HFFc6 (cell line): ENCODE measurements around the gene PSORS1C2. TPM values are rescaled to one million over a fixed set of nuclear protein-coding genes. Genes with fewer than 3 reads are reported as not detected.

Source experiments
- DNase-seq: peaks from one replicate; pipeline ENCODE4 v3.0.0-alpha.2; 2018
- H3K27ac Mint-ChIP-seq: 2 replicates; pipeline ENCODE4 v1.8.0; 2020; ENCODE audit warnings: mild to moderate bottlenecking, mixed read lengths
- H3K27me3 Mint-ChIP-seq: 2 replicates; pipeline ENCODE4 v1.8.0; 2021; ENCODE audit warnings: mild to moderate bottlenecking, moderate library complexity, mixed read lengths; ENCODE audit not compliant: insufficient read depth
- H3K36me3 Mint-ChIP-seq: 2 replicates; pipeline ENCODE4 v1.8.0; 2021; ENCODE audit warnings: low read depth, mixed read lengths
- H3K4me1 Mint-ChIP-seq: 2 replicates; pipeline ENCODE4 v1.8.0; 2020; ENCODE audit warnings: low read depth, mixed read lengths
- H3K4me3 Mint-ChIP-seq: 2 replicates; pipeline ENCODE4 v1.8.0; 2020; ENCODE audit warnings: mild to moderate bottlenecking, moderate library complexity, mixed read lengths
- H3K9me3 Mint-ChIP-seq: 2 replicates; pipeline ENCODE4 v1.8.0; 2020; ENCODE audit warnings: mild to moderate bottlenecking, mixed read lengths
- total RNA-seq, 6 experiments: library from RNA; stranded (reverse); fragmentation: NEBNext Ultra II Directional; extraction: Animal tissue kit (Norgen Biotek cat#: 25700); gene quantifications; 2 replicates in 1 of 6; 3 replicates in 5 of 6; pipeline ENCODE4 v1.2.3, GENCODE V29; 2021
- TF ChIP-seq, protein P1 (sequence below): fragments of 200-600 bp; sonication (generic); IDR thresholded peaks from 2 replicates; pipeline ENCODE4 v1.5.0; 2021; ENCODE audit warnings: antibody characterized with exemption, mild to moderate bottlenecking

Gene PSORS1C2
- total RNA-seq, 6 experiments from 2014 or later, result not detected

DNA sequence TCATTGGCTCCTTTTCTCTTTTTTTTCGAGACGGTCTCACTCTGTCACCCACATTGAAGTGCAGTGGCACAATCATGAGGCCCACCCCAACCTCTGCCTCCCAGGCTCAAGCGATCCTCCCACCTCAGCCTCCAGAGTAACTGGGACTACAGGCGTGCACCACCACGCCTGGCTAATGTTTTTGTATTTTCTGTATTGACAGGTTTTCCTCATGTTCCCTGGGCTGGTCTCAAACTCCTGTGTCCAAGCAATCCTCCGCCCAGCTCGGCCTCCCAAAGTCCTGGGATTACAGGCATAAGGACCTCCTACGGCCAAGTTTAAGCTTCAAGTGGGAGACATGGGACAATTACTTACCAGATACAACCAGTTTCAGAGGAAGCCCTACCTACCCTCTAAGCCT is 41.0 kb upstream of the PSORS1C2 start:
- DNase-seq, result no peak
- H3K36me3 Mint-ChIP-seq, result no peaks in the 10 kb centered on the region
- TF ChIP-seq, protein P1, sequence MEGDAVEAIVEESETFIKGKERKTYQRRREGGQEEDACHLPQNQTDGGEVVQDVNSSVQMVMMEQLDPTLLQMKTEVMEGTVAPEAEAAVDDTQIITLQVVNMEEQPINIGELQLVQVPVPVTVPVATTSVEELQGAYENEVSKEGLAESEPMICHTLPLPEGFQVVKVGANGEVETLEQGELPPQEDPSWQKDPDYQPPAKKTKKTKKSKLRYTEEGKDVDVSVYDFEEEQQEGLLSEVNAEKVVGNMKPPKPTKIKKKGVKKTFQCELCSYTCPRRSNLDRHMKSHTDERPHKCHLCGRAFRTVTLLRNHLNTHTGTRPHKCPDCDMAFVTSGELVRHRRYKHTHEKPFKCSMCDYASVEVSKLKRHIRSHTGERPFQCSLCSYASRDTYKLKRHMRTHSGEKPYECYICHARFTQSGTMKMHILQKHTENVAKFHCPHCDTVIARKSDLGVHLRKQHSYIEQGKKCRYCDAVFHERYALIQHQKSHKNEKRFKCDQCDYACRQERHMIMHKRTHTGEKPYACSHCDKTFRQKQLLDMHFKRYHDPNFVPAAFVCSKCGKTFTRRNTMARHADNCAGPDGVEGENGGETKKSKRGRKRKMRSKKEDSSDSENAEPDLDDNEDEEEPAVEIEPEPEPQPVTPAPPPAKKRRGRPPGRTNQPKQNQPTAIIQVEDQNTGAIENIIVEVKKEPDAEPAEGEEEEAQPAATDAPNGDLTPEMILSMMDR, result no peak
- H3K27me3 Mint-ChIP-seq, result peaks cover 7% of the 10 kb centered on the region
- H3K9me3 Mint-ChIP-seq, result no peaks in the 10 kb centered on the region
- no peak overlapping the region for H3K27ac Mint-ChIP-seq
- H3K4me3 Mint-ChIP-seq, result no peak overlapping the region
- H3K4me1 Mint-ChIP-seq, result peaks cover 31% of the 10 kb centered on the region

DNA sequence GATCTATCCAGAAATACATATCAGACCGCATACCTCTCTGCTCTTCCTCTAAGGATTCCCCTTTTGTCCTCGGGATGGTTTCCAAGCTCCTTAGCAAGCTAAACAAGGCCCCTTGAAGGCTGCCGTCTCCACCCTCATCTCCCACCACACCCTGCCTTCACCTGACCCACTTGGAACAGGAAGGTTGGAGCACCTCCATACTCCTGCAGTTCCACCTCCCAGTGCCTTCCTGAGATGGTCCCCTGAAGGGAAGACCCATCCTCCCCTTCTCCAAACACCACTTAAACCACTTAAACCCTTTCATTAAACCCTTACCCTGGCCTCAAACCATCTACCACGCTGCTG is 40.1 kb upstream of the PSORS1C2 start:
- H3K4me1 Mint-ChIP-seq, result peaks cover 29% of the 10 kb centered on the region
- no peaks in the 10 kb centered on the region for H3K36me3 Mint-ChIP-seq
- TF ChIP-seq, protein P1, result no peak
- H3K27ac Mint-ChIP-seq, result no peak overlapping the region
- H3K9me3 Mint-ChIP-seq, result no peaks in the 10 kb centered on the region
- H3K4me3 Mint-ChIP-seq, result no peak overlapping the region
- DNase-seq, result no peak
- H3K27me3 Mint-ChIP-seq, result peaks cover 7% of the 10 kb centered on the region

DNA sequence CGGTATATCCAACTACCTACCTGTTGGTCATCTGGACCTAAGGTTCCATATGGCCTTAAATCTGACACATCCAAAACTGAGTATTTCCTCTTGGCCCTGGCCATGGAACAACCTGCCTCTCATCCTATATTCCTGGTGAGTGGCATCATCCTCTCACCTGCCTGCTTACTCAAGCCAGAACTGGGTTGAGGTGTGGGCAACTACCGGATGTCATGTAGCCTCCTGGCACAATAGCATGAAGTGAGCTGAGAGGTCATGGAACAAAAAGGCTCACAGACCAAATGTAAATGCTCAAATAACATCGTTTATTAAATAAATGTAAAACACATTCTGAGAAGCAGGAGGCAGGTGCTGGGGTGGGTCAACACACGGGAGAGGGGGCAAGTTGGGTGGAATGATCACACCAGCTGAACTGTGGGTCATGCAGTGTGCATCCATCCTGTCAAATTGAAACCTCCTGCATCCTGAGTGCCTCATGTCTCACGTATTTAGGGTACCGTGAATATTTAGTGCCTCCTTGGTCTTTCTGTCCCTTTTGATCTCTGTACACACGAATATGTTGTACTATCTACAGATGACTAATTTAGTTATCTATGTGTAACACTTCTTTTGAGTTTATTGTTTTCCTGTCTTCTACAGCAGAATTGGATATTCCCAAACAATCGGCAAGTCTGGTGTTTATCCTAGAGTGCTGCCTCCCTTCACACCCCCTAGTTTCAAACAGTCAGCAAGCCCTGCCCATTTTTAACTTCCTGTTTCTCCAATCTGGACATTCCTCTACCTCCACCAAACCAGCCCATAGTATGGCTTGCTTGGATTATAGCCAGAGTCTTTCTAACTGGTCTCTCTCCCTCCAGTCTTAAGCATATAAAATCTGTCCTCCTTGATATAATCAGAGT is 39.5 kb upstream of the PSORS1C2 start:
- Mint-ChIP-seq H3K4me3 (no peak overlapping the region), H3K4me1 (peaks cover 33% of the 10 kb centered on the region), H3K36me3 (no peaks in the 10 kb centered on the region), H3K27ac (no peak overlapping the region), H3K27me3 (peaks cover 7% of the 10 kb centered on the region), H3K9me3 (no peaks in the 10 kb centered on the region)
- DNase-seq, result no peak
- TF ChIP-seq, protein P1, result no peak

DNA sequence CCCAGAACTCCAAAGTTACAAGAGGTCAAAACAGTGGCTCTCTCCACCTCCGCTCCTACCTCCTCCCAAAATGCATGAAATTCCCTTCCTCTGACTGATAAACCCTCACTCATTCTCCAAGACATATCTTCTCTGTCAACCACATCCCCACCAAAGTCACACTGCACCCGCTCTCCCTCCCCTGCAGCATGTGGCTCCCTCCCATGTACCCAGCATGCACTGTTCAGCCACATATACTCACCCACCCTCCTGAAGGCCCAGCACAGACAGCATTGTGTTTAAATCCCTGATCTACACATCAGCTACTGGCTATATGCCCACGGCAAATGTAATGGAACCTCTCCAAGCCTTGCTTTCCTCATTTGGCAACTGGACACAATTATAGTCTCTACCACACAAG is 37.1 kb upstream of the PSORS1C2 start:
- peak; percentile 50 for DNase-seq
- H3K27me3 Mint-ChIP-seq, result peaks cover 7% of the 10 kb centered on the region

DNA sequence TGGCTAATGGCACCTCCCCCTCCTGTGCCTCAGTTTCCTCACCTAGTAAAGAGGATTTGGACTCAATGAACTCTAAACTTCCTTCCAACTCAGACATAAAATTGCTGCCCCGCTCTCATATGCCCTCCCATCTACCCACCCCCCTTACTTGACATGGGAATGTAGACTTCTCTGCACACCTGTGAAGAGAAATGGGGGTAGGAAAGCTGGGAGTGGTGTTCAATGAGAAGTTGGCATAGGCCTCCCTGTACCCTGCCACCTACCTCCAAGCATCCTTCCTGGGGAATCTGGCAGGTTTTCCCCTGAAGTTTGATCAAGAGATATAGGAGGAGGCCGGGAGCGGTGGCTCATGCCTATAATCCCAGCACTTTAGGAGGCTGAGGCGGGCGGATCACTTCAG is 35.5 kb upstream of the PSORS1C2 start:
- no peak overlapping the region for H3K4me3 Mint-ChIP-seq
- H3K4me1 Mint-ChIP-seq, result peaks cover 39% of the 10 kb centered on the region
- no peaks in the 10 kb centered on the region for H3K36me3 Mint-ChIP-seq
- peaks cover 3% of the 10 kb centered on the region for H3K27me3 Mint-ChIP-seq
- no peak overlapping the region for H3K27ac Mint-ChIP-seq
- no peaks in the 10 kb centered on the region for H3K9me3 Mint-ChIP-seq
- TF ChIP-seq, protein P1, result no peak
- DNase-seq, result no peak

More for the DNA sequence above, 37.1 kb upstream of the PSORS1C2 start:
- TF ChIP-seq, protein P1, result no peak
- Mint-ChIP-seq H3K4me1 (peaks cover 36% of the 10 kb centered on the region), H3K36me3 (no peaks in the 10 kb centered on the region), H3K9me3 (no peaks in the 10 kb centered on the region), H3K27ac (peak overlapping the region; percentile 30), H3K4me3 (no peak overlapping the region)
